Stimulated activated CD4-positive, alpha-beta T cell treated with anti-CD3 and anti-CD28 coated beads, Interleukin-4, amount 100 ng/mL, for 1 hour (primary cell): ENCODE results near the gene KLHL7.
A peak's percentile ranks its signal among the peaks of the same experiment; 100 is the strongest.

Experiments
- DNase-seq: peaks from one replicate; pipeline ENCODE4 v3.0.0-alpha.2; 2020

The KLHL7 gene

GRCh38 chr7:23105644-23106056, at the start of gene KLHL7:
KLHL7 (plus strand) TSS chr7:23105785; CDS start chr7:23106027, 242 bp downstream.
- DNase-seq = peak; percentile 99

GRCh38 chr7:23058408-23059096, 47.0 kb upstream of the KLHL7 start:
- no peak for DNase-seq

GRCh38 chr7:23061327-23061726, 44.3 kb upstream of the KLHL7 start:
- no peak for DNase-seq

GRCh38 chr7:23062452-23062851, 43.1 kb upstream of the KLHL7 start:
- no peak for DNase-seq

GRCh38 chr7:23065974-23066373, 39.6 kb upstream of the KLHL7 start:
- DNase-seq = no peak

- no peak for DNase-seq
Measured at GRCh38 chr7:23067271-23067670, 38.3 kb upstream of the KLHL7 start.

GRCh38 chr7:23072048-23072447, 33.5 kb upstream of the KLHL7 start:
- DNase-seq = no peak

- DNase-seq = no peak
Measured at GRCh38 chr7:23072922-23073321, 32.7 kb upstream of the KLHL7 start.

- no peak for DNase-seq
Measured at GRCh38 chr7:23074443-23075261, 30.9 kb upstream of the KLHL7 start.

- DNase-seq = no peak
Measured at GRCh38 chr7:23075571-23075970, 30.0 kb upstream of the KLHL7 start.

GRCh38 chr7:23076772-23077171, 28.8 kb upstream of the KLHL7 start:
- no peak for DNase-seq

GRCh38 chr7:23093111-23093510, 12.5 kb upstream of the KLHL7 start:
- DNase-seq = no peak

- DNase-seq = no peak
Measured at GRCh38 chr7:23093546-23093945, 12.0 kb upstream of the KLHL7 start.

- no peak for DNase-seq
Measured at GRCh38 chr7:23096518-23097290, 8.9 kb upstream of the KLHL7 start.

GRCh38 chr7:23098029-23098428, 7.6 kb upstream of the KLHL7 start:
- DNase-seq = no peak

GRCh38 chr7:23098460-23098859, 7.1 kb upstream of the KLHL7 start:
- DNase-seq = no peak

GRCh38 chr7:23100697-23101096, 4.9 kb upstream of the KLHL7 start:
- DNase-seq = no peak

GRCh38 chr7:23105086-23105643, 420 bp upstream of the KLHL7 start:
- no peak for DNase-seq

- peak; percentile 32 for DNase-seq
Measured at GRCh38 chr7:23106057-23106822, 655 bp downstream of the KLHL7 start.

GRCh38 chr7:23106823-23107663, 1.5 kb downstream of the KLHL7 start:
- no peak for DNase-seq

- DNase-seq = no peak
Measured at GRCh38 chr7:23107781-23108180, 2.2 kb downstream of the KLHL7 start.
